Activated T-helper 17 cell treated with anti-CD3 and anti-CD28 coated beads, Interleukin-2, amount 50 U/mL, for 72 hours (primary cell): ENCODE data around the gene QDPR. TPM values are rescaled to one million over a fixed set of nuclear protein-coding genes. Genes with fewer than 3 reads are reported as not detected.

Source experiments
- ATAC-seq: fragments of 150-1000 bp; cut with Tn5 transposase; replicated peaks from 2 replicates; pipeline ENCODE4 v1.10.0; 2021; ENCODE audit warnings: mild to moderate bottlenecking, moderate library complexity
- H3K27ac Mint-ChIP-seq: one replicate; pipeline ENCODE4 v1.8.0; 2022; ENCODE audit warnings: mixed read lengths
- H3K27me3 Mint-ChIP-seq: one replicate; pipeline ENCODE4 v1.8.0; 2022; ENCODE audit warnings: mixed read lengths
- H3K36me3 Mint-ChIP-seq: one replicate; pipeline ENCODE4 v1.8.0; 2022; ENCODE audit warnings: low read depth, mild to moderate bottlenecking, mixed read lengths
- H3K4me1 Mint-ChIP-seq: one replicate; pipeline ENCODE4 v1.8.0; 2022; ENCODE audit warnings: mixed read lengths
- H3K4me3 Mint-ChIP-seq: one replicate; pipeline ENCODE4 v1.8.0; 2022; ENCODE audit warnings: mild to moderate bottlenecking, mixed read lengths
- H3K9me3 Mint-ChIP-seq: one replicate; pipeline ENCODE4 v1.8.0; 2022; ENCODE audit warnings: mixed read lengths
- total RNA-seq, 2 donors: library from RNA; stranded (reverse); gene quantifications; one replicate each; pipeline ENCODE4 v1.2.3, GENCODE V29; 2022

Gene QDPR
- total RNA-seq, 2 donors from 2014 or later: 12.7 to 29.7 TPM

DNA sequence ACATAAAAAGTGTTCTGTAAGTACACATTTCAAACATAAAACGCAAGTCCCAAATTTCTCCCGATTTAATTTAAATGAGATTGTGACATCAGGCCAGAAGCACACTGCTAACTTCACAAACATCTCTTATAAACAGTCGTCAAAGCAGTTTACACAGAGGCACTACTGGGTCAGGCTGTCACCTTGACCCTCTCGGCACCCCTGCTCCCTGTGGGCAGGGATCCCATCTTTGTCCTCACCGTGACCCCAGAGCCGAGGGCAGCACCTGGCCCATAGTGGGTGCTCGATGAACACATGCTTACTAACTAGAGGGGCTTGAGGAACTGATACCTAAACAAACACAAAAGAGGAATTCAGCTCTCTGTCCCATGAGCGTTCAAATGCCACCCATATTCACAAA is 22.2 kb downstream of the QDPR start:
- no peaks in the 10 kb centered on the region for H3K27me3 Mint-ChIP-seq
- no peaks in the 10 kb centered on the region for H3K9me3 Mint-ChIP-seq
- H3K36me3 Mint-ChIP-seq: peaks cover 81% of the 10 kb centered on the region
- no peak overlapping the region for H3K27ac Mint-ChIP-seq
- H3K4me1 Mint-ChIP-seq: peaks cover 5% of the 10 kb centered on the region
- no peak overlapping the region for H3K4me3 Mint-ChIP-seq
- ATAC-seq: no peak

DNA sequence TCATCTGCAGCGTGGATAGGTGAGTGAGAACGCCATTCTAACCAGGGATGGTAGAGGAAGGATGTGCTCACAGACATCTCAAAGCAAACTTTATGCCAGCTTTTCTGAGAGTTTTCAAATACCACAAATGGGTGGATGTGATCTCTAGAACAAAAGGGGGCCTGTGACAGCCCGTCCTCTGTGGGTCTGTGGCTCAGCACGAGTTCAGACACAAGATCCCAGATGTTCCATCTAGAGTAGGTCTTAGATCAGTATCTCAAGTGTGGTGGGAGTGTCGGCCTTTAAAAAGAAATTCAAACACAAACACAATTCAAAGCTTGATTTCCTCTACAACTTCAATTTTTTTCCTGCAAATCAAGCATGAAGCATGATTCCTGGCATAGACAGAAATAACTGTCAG is 22.8 kb downstream of the QDPR start:
- Mint-ChIP-seq H3K4me3 (no peak overlapping the region), H3K27me3 (no peaks in the 10 kb centered on the region), H3K4me1 (peaks cover under 1% of the 10 kb centered on the region), H3K36me3 (peaks cover 81% of the 10 kb centered on the region), H3K9me3 (no peaks in the 10 kb centered on the region), H3K27ac (no peak overlapping the region)
- no peak for ATAC-seq

DNA sequence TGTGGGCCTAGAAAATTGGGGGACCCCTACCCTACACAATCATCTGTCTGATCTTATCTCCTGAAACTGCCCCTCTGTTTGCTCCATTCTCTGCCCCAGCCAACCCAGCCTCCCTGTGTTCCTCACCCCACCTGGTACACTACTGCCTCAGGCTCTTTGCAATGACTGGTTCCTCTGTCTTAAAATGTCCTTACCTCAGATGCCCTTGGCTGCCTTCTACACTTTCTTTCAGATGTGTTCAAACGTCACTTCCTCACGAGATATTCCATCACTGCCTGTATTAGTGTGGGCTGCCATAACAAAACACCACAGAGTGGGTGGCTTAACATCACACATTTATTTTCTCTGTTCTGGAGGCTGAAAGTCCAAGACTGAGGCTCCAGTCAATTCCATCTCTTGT is 29.2 kb downstream of the QDPR start:
- Mint-ChIP-seq H3K27me3 (no peaks in the 10 kb centered on the region), H3K4me1 (no peaks in the 10 kb centered on the region), H3K4me3 (no peak overlapping the region), H3K27ac (no peak overlapping the region), H3K9me3 (no peaks in the 10 kb centered on the region), H3K36me3 (peaks cover 35% of the 10 kb centered on the region)
- no peak for ATAC-seq

DNA sequence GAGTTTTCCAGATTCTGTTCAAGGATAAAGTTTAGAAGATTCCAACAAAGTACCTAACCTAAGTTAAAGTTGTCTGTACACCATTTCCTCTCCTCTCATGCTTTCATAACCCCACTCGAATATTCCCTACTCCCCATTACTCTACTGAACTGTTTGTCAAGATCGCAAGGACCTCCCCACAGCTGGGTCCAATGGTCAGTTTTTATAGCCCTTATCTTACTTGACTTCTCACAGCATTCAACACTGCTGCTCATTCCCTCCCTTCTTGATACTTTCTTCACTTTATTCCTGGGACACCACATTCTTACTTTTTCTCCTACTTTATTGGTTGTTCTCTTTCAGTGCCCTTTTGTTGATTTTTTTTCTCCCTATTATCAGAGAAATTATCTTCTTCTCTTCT is 30.9 kb downstream of the QDPR start:
- Mint-ChIP-seq H3K27ac (no peak overlapping the region), H3K36me3 (peaks cover 21% of the 10 kb centered on the region), H3K27me3 (no peaks in the 10 kb centered on the region), H3K4me3 (no peak overlapping the region), H3K9me3 (no peaks in the 10 kb centered on the region), H3K4me1 (no peaks in the 10 kb centered on the region)
- ATAC-seq: no peak

DNA sequence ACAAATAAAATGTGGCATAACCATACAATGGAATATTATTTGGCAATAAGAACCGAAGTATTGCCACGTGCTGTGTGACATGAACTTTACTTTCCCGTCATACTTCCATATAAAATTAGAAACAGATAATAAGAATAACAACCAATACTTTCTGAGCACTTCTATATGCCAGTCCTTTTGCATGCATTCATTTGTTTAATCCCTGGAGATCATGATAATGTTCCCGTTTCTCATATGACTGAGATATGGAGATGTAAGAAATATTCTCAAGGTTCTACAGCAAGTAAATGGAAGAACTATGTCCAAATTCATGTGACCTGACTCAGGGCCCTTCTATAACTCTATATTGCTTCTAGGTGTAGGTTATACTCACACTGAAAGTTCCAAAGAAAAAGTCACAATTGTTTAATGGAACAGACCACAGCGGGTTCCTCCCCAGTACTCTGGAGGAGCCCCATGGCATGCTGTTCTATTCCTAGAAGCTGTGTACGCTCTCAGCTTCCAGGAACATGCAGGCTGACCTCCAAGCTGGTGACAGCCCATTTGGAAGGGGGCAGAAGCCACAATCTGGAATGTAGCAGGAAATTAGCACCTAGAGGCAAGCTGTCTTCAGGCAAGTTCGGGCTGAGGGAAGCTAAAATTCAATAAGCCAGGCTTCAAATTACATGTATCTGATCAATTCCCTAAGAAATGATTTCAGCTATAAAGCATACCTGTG is 31.5 kb downstream of the QDPR start:
- peaks cover 15% of the 10 kb centered on the region for H3K36me3 Mint-ChIP-seq
- ATAC-seq: no peak
- no peaks in the 10 kb centered on the region for H3K4me1 Mint-ChIP-seq
- H3K9me3 Mint-ChIP-seq: no peaks in the 10 kb centered on the region
- H3K27ac Mint-ChIP-seq: no peak overlapping the region
- H3K27me3 Mint-ChIP-seq: no peaks in the 10 kb centered on the region
- no peak overlapping the region for H3K4me3 Mint-ChIP-seq

DNA sequence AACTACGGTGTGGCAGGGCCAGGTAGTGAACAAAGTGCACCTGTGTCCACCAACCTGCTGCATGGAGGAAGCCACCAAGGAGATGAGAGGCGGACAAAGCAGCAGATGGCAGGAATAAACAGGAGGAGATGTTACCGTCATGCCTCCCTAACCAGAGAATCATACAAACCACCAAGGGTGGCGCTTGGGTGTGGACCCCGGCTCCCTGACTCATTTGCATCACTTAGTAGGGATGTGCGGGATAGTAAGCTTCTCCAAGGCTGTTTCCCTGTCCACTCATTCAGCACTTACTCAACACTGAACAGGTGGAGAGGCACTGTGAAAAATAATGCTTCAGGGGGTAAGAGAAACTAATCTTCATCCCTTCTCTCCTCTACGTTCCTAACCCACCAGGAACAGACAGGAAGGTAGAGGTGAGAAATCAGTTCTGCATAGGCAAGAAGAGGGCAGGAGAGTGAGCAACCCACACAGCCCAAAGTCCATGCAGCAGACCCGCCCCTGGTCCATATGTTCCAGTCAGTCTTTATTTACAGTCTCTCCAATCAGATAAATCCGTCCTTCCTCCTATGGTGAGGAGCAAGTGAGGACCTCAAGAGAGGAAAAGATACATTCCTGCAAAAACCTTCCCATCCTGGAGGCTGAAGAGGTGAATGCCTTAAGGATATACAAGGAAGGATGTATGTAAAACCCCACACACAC is 34.0 kb downstream of the QDPR start:
- ATAC-seq: no peak
- Mint-ChIP-seq H3K36me3 (no peaks in the 10 kb centered on the region), H3K4me3 (no peak overlapping the region), H3K4me1 (no peaks in the 10 kb centered on the region), H3K27ac (no peak overlapping the region), H3K9me3 (no peaks in the 10 kb centered on the region), H3K27me3 (no peaks in the 10 kb centered on the region)

DNA sequence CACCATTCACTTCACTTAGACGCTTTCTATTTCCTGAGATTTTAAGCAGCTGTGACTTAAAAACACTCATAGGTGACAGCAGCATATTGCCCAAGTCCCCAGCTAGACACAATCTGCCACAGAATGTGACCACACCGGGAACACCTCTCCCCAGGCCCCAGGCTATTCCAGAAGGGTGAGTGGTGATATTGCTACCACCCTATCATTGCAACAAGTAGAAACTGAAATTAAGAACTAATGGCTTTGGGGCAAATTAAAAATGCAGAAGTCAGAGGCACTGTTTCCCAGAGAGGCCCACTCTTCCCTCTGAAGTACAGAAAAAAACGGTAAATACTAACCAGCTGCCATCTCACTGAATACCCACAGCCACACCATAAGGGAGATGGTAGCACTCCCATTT is 35.0 kb downstream of the QDPR start:
- Mint-ChIP-seq H3K36me3 (no peaks in the 10 kb centered on the region), H3K4me3 (no peak overlapping the region), H3K27ac (no peak overlapping the region), H3K9me3 (no peaks in the 10 kb centered on the region), H3K27me3 (no peaks in the 10 kb centered on the region), H3K4me1 (no peaks in the 10 kb centered on the region)
- ATAC-seq: no peak

DNA sequence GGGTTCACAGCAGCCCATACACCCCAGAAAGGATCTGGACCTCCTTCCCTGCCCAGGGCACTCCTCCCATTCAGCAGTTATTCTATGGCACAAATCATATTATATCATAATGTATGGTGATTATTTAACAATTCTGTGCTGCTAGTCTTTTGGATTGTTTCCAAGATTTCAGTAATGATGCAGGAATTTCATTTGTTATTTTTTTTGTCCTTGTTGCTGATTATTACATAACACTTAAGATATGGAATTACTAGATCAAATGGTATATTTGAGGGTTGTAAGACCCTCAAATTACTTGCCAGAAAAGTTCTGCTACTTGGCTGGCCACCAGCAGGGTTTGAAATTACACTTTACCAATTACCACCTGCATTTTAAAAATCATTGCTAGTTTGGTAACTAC is 36.4 kb downstream of the QDPR start:
- H3K36me3 Mint-ChIP-seq: peaks cover 4% of the 10 kb centered on the region
- no peaks in the 10 kb centered on the region for H3K27me3 Mint-ChIP-seq
- no peaks in the 10 kb centered on the region for H3K4me1 Mint-ChIP-seq
- no peak overlapping the region for H3K4me3 Mint-ChIP-seq
- H3K27ac Mint-ChIP-seq: no peak overlapping the region
- H3K9me3 Mint-ChIP-seq: no peaks in the 10 kb centered on the region
- ATAC-seq: no peak

DNA sequence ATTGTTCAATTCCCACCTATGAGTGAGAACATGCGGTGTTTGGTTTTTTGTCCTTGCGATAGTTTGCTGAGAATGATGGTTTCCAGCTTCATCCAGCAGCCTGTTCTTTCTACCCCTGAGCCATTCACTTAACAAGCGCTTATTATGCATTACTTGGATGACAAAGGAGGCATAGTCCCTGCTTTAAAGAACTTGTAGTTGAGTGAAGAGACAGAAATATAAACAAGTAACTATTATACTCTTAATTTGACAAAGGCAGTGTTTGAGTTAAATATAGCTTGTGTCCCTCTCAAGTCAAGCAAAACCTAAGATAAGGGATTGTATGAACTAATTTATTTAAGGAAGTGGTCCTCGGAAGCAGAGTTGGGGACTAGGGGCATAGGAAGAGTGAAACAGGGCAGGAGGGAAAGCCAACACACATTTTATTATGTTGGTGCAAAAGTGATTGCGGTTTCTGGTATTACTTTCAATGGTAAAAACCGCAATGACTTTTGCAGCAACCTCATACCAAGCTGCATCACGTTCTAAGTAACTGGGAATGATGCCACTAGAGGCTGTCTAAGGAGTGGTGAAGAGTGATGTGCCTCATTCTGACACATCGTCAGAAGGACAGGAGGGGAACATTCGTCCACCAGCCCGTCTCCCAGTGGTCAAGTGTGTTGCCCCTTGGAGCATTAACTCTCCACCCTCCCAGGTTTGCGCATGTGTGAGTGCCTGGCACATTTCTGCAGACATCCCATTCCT is 41.8 kb downstream of the QDPR start:
- Mint-ChIP-seq H3K27ac (no peak overlapping the region), H3K4me3 (no peak overlapping the region)

DNA sequence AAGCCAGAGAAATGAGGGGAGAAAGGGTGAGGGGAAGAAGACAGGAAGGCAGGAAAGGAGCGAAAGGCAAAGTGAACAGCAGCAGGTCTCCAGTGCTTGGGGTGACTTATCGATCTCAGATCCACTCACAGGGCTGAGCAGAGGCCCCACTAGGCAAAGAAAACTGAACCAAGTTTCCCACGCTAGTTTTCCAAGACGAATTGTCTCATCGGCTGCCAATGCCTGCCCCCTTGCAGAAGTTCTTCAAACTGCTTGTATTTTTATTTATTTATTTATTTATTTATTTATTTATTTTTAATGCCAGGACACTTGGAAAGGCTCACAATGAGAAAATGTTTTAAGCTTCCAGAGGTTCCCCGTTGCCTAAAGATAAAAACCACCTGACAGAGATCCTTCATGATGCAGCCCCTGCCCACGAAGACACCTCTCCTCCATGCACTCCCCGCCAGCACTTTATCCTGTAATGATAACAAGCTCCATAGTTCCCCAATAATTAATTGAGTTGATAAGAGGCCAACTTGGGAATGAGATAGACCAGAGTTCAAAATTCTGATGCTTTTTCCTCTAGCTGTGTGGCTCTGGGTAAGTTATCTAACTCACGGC is 43.2 kb downstream of the QDPR start:
- Mint-ChIP-seq H3K27ac (no peak overlapping the region), H3K4me1 (no peaks in the 10 kb centered on the region), H3K9me3 (no peaks in the 10 kb centered on the region), H3K4me3 (no peak overlapping the region), H3K36me3 (peaks cover 4% of the 10 kb centered on the region), H3K27me3 (no peaks in the 10 kb centered on the region)
- no peak for ATAC-seq

More for the DNA sequence above, 41.8 kb downstream of the QDPR start:
- Mint-ChIP-seq H3K9me3 (no peaks in the 10 kb centered on the region), H3K36me3 (peaks cover 4% of the 10 kb centered on the region), H3K4me1 (no peaks in the 10 kb centered on the region), H3K27me3 (no peaks in the 10 kb centered on the region)
- no peak for ATAC-seq

DNA sequence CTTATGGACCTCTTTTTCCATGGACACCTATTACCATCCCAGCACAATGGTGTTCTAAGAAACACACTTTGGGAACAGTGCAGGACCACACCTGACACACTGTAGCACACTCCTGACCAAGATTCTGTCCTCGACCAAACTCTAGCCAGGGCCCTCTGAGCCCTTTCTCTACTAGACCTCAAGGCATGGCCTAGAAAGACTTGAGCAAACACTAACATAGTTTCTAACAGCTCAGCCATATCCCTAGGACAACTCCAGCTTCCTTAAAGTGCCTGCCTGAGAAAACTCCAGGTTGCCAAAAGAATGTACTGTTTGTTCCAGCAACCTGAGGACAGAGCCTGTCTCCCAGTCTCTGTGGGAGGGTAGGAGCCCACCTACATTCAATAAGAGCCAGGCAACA is 48.3 kb downstream of the QDPR start:
- Mint-ChIP-seq H3K4me1 (no peaks in the 10 kb centered on the region), H3K27me3 (no peaks in the 10 kb centered on the region), H3K27ac (no peak overlapping the region), H3K4me3 (no peak overlapping the region), H3K36me3 (no peaks in the 10 kb centered on the region), H3K9me3 (no peaks in the 10 kb centered on the region)
- no peak for ATAC-seq

DNA sequence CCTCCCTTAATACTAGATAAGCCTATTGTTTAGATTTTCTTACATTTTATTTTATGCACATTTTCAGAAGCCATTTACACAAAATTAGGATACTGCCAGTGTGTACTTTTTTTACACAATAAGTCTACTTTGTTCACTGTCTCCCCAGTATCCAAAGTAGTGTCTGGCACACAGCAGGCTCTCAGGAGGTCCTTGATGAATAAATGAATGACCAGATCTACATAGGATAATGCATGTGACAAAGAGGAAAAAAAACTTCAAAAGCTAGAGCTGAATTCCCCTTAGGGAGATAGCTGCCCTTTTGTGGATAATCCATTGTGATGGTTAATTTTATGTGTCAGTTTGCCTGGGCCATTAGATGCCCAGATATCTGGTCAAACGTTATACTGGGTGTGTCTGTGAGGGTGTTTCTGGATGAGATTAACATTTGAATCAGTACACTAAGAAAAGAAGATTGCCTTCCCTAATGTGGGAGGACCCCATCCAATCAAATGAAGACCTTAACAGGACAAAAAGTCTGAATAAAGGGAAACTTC is 61.6 kb downstream of the QDPR start:
- ATAC-seq: no peak
- peaks cover 2% of the 10 kb centered on the region for H3K9me3 Mint-ChIP-seq
- H3K27me3 Mint-ChIP-seq: peaks cover 4% of the 10 kb centered on the region
- no peak overlapping the region for H3K4me3 Mint-ChIP-seq
- H3K36me3 Mint-ChIP-seq: no peaks in the 10 kb centered on the region
- H3K4me1 Mint-ChIP-seq: no peaks in the 10 kb centered on the region
- no peak overlapping the region for H3K27ac Mint-ChIP-seq

DNA sequence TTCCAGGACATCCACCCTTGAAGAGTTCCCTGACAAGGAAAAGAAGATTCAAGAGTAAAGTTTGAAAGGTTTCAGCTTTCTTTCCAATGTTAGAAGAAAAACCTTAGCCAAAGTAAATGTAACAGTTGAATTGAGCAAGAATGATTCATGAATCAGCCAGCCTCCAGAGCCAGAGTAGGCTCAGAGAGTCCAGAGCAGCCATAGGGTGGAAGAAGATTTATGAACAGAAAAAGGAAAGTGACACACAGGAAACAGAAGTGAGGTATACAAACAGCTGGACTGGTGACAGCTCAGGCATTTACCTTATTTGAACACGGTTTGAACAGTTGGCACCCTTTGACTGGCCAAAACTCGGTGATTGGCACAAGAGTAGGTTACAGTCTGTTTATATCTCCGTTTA is 63.2 kb downstream of the QDPR start:
- Mint-ChIP-seq H3K27ac (no peak overlapping the region), H3K4me1 (no peaks in the 10 kb centered on the region), H3K4me3 (no peak overlapping the region), H3K27me3 (peaks cover 4% of the 10 kb centered on the region), H3K9me3 (no peaks in the 10 kb centered on the region), H3K36me3 (no peaks in the 10 kb centered on the region)
- peak; percentile 35 for ATAC-seq

DNA sequence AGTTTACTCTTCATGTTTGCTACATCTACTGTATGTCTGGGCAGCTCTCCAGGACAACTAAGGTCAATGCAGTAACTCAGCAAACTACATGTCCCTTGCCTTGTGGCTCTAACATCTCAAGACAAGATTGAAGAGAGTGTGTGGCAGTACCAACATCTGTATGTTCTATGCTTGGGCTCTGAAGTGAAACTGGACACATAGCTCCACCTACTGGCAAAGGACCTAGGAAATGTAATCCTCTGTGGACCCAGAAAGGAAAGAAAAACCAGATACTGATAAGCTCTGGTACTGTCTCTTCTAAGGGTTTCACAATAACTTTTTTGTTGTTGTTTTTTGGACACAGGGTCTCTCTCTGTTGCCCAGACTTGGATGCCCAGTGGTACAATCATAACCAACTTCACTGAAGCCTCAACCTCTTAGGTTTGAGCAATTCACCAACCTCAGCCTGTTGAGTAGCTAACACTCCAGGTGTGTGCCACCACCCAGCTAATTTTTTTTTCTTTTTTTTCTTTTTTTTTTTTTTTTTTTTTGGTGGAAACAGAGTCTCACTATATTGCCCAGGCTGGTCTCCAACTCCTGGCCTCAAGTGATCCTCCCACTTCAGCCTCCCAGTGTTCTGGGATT is 64.1 kb downstream of the QDPR start:
- H3K4me3 Mint-ChIP-seq: no peak overlapping the region
- no peaks in the 10 kb centered on the region for H3K9me3 Mint-ChIP-seq
- no peaks in the 10 kb centered on the region for H3K4me1 Mint-ChIP-seq
- no peaks in the 10 kb centered on the region for H3K36me3 Mint-ChIP-seq
- ATAC-seq: peak; percentile 78
- no peak overlapping the region for H3K27ac Mint-ChIP-seq
- H3K27me3 Mint-ChIP-seq: peaks cover 4% of the 10 kb centered on the region
